LoVo (cell line): ENCODE results near the gene USP8.
"Not testable (repeated sequence)": the region's sequence is repeated elsewhere in the genome, so short reads cannot be mapped to it uniquely, and the experiment has no call there.

Source experiments
- DNase-seq: peaks from one replicate; pipeline ENCODE4 v3.0.0-alpha.2; 2016; ENCODE audit warnings: low spot score

The USP8 gene

DNA sequence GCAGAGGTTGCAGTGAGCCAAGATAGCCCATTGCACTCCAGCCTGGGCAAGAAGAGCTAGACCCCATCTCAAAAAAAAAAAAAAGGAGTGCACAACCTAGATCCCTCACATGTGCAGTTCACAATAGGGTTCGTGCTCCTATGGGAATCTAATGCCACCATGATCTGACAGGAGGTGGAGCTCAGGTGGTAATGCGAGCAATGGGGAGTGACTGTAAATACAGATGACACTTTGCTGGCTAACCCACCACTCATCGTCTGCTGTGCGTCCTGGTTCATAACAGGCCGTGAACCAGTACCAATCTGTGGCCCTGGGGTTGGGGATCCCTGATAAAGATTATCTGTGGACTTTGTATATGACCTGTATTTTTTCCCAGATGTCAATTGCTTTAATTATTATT, 16.7 kb downstream of the USP8 start:
- DNase-seq = no peak

DNA sequence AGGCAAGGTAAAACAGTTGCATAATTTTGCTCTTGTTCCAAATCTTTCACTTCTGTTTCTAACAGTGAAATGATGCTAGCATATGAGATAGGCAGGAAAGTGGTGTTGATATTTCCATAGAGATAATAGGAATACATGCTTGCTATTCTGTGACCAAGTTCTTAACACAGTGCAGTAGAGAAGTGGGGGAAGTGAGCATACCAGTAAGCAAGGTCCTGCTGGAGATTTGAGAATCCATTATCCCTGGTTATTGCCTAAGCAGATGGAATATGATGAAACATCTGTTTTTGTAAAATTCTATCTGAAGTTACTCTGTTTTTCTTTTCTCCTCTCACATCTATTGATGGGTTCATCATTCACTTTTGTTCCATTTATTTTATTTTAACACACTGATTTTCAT, 28.7 kb downstream of the USP8 start:
- DNase-seq = no peak

- no peak for DNase-seq
These were observed 34.3 kb downstream of the USP8 start for GRCh38 chr15:50458348-50459112.

- DNase-seq = no peak
These were observed 39.5 kb downstream of the USP8 start for GRCh38 chr15:50463423-50464358.

DNA sequence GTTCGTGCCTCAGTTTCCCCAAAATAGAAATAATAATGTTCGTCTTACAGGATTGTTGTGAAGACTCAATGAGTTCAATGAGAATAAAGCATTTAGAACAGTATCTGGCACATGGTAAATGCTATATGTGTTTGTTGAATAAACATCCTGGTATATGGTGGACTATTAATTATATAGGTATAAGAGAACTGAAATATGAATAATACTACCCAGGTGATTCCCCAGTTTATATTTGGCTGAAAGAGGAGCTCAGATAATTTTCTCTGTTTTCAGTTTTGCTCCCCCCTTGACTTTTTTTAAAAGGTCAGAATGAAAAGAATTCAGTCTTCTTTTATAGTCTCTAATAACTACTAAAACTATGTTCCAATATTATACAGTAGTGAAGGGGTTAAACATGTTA, 46.9 kb downstream of the USP8 start:
- no peak for DNase-seq

- no peak for DNase-seq
These were observed 51.9 kb downstream of the USP8 start for GRCh38 chr15:50476143-50476542.

DNA sequence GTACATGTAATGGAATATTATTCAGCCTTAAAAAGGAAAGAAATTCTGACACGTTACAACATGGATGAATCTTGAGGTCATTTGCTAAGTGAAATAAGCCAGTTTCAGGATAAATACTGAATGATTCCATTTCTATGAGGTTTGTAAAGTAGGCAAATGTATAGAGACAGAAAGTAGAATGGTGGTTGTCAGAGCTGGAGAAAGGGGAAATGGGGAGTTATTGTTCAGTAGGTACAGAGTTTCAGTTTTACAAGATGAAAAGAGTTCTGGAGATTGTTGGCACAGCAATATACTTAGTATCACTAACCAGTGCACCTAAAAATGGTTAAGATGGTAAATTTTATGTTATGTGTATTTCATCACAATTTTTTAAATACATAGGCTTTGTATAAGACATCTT, 60.6 kb downstream of the USP8 start:
- no peak for DNase-seq

- DNase-seq = no peak
These were observed 61.2 kb downstream of the USP8 start for GRCh38 chr15:50485389-50485788.

GRCh38 chr15:50487287-50487686, 63.1 kb downstream of the USP8 start:
- no peak for DNase-seq

DNA sequence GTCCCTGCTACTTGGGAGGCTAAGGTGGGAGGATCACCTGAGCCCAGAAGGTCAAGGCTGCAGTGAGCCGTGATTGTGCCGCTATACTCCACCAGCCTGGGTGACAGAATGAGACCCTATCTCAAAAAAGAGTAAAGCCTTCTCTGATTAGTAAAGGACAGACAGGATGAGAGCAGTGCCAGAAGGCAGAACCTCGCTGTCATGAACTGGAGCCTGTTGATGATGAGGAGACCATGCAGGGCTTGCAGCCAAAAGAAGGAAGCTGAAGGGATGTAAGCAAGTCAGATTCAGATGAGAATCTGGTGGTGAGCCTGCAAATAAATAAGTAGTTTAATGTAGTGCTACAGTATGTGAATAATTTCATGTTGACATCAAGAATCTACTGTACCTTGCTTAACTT, 69.4 kb downstream of the USP8 start:
- DNase-seq = no peak

- DNase-seq = not testable (repeated sequence)
These were observed 70.3 kb downstream of the USP8 start for GRCh38 chr15:50494547-50494946.

DNA sequence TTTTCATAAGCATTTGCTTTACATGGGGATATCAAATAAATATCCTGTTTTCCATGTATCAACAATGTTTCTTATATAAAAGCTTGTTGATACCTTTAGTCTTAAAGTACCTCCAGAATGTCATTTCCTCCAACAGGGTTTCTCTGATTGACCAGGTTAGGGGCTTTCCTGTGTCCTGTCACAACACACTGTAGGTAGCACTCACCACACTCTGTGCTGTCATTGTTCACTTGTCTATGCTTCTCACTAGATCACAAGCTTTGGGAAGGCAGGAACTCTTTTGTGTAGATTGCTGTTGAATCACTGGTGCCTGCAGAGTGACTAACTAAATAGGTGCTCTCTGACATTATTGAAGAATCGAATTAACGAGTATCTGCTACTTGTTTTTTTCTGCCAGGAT, 72.5 kb downstream of the USP8 start:
- DNase-seq = no peak

DNA sequence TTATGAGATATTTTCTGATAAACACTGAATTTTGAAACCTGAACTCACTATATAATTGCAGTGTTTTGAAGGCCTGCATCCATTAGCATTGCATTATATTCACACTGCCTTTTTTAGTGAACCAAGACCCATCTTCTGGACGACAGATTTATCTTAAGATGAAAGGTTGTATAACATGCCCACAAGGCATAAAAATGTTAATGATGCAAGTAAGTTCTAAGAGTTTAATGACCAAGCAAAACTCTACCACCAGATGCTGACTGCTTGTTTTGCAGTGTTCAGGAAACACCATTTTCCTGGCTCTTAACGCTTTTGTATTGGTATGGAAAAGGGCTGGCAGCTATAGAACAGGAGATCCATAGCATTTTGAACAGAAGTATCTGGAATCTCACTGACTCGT, 76.1 kb downstream of the USP8 start:
- DNase-seq = no peak

GRCh38 chr15:50501815-50502214, 77.6 kb downstream of the USP8 start:
- no peak for DNase-seq

- no peak for DNase-seq
These were observed 78.9 kb downstream of the USP8 start for GRCh38 chr15:50503144-50503543.

DNA sequence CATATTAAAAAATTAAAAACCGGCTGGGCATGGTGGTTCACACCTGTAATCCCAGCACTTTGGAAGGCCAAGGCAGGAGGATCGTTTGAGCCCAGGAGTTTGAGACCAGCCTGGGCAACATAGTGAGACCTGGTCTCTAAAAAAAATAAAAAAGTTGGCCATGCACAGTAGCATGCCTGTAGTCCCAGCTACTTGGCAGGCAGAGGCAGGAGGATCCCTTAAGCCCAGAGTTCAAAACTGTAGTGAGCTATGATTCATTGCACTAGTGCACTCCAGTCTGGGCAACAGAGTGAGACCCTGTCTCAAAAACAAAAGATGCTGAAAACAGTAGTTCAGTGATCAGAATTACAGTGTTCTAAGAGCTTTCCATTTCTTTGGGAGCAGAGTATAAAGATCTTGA, 81.5 kb downstream of the USP8 start:
- not testable (repeated sequence) for DNase-seq

- DNase-seq = no peak
These were observed 81.9 kb downstream of the USP8 start for GRCh38 chr15:50506121-50506520.

DNA sequence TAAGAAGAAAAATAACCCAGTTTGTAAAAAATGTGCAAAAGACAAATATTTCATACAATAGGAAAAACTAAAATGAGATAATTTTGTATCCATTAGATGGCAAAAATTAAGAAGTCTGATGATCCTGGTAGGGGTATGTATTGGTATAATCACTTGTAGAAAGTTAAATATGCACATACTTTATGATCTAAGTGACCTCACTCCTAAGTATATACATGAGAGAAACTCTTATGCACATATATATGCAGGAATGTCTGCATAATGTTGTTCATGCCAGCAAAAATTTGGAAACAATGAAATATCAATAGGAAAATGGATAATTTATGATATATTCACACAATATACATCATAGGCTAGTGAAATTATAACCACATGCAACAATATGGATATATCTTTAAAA, 88.8 kb downstream of the USP8 start:
- DNase-seq = no peak

GRCh38 chr15:50519740-50520425, 95.7 kb downstream of the USP8 start:
- no peak for DNase-seq

GRCh38 chr15:50523851-50524251, 99.6 kb downstream of the USP8 start:
- DNase-seq = no peak

GRCh38 chr15:50531163-50531562, 107.0 kb downstream of the USP8 start:
- DNase-seq = no peak

- no peak for DNase-seq
These were observed 107.6 kb downstream of the USP8 start for GRCh38 chr15:50531766-50532165.

DNA sequence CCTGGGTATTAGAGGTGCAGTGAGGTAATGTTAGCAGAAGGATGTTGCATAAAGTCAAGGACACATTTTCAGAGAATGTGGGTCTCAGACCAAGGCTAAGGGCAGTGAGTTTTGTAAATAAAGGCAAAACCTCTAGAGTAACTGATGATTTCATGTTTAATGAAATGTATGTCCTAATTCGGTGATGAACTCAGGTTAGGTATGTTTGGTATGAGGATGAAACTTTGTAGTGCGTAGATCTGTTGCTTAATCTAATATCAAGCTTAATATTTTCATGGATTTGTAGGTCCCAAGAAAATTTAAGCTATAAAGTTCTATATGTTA, 118.6 kb downstream of the USP8 start:
- no peak for DNase-seq
